Ectodermal cell (in vitro differentiated cells): Measurements from ENCODE around the gene MAGEA9.
"Not testable (repeated sequence)": the region's sequence is repeated elsewhere in the genome, so short reads cannot be mapped to it uniquely, and the experiment has no call there.

Source experiments
- H3K27ac ChIP-seq: 2 replicates; pipeline ENCODE4 v1.7.0; 2013; ENCODE audit warnings: mild to moderate bottlenecking, low read depth, low read length; ENCODE audit not compliant: insufficient read depth, poor library complexity, severe bottlenecking
- H3K27me3 ChIP-seq: 2 replicates; pipeline ENCODE4 v1.7.0; 2013; ENCODE audit warnings: mild to moderate bottlenecking, low read length; ENCODE audit not compliant: insufficient read depth, control insufficient read depth, poor library complexity, severe bottlenecking
- H3K36me3 ChIP-seq: one replicate; pipeline ENCODE4 v1.7.0; 2013; ENCODE audit warnings: low read length; ENCODE audit not compliant: control insufficient read depth, insufficient read depth
- H3K4me1 ChIP-seq: one replicate; pipeline ENCODE4 v1.7.0; 2013; ENCODE audit warnings: low read length; ENCODE audit not compliant: control insufficient read depth, insufficient read depth
- H3K4me3 ChIP-seq: 2 replicates; pipeline ENCODE4 v1.7.0; 2013; ENCODE audit warnings: low read depth, low read length, control low read depth; ENCODE audit not compliant: insufficient read depth
- H3K9me3 ChIP-seq: 2 replicates; pipeline ENCODE4 v1.7.0; 2013; ENCODE audit warnings: mild to moderate bottlenecking, low read length, moderate library complexity; ENCODE audit not compliant: control insufficient read depth
- WGBS, 2 experiments: methylation state at CpG; one replicate each; pipeline ENCODE4 v1.1.7; 2013; ENCODE audit warnings: missing lambda C conversion rate in 2 of 2; 5-methylcytosine and 5-hydroxymethylcytosine counted together

MAGEA9 gene

DNA sequence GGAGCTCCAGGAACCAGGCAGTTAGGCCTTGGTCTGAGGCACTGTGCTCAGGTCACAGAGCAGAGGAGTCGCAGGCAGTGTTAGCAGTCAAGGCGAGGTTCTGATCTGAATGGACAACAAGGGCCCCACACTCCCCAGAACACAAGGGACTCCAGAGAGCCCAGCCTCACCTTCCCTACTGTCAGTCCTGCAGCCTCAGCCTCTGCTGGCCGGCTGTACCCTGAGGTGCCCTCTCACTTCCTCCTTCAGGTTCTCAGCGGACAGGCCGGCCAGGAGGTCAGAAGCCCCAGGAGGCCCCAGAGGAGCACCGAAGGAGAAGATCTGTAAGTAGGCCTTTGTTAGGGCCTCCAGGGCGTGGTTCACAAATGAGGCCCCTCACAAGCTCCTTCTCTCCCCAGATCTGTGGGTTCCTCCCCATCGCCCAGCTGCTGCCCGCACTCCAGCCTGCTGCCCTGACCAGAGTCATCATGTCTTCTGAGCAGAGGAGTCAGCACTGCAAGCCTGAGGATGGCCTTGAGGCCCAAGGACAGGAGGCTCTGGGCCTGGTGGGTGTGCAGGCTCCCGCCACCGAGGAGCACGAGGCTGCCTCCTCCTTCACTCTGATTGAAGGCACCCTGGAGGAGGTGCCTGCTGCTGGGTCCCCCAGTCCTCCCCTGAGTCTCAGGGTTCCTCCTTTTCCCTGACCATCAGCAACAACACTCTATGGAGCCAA lies 26.2 kb downstream of the MAGEA9 start:
- Histone ChIP-seq H3K4me1 (no peaks in the 10 kb centered on the region), H3K27me3 (no peaks in the 10 kb centered on the region), H3K4me3 (no peak overlapping the region), H3K27ac (no peak overlapping the region), H3K9me3 (no peaks in the 10 kb centered on the region), H3K36me3 (no peaks in the 10 kb centered on the region)
- WGBS, 2 experiments, result 91 to 94% methylated on average over 12 of the region's 12 CpGs

GRCh38 chrX:149818652-149819051 lies 36.9 kb downstream of the MAGEA9 start:
- Histone ChIP-seq H3K9me3 (no peaks in the 10 kb centered on the region), H3K4me3 (no peak overlapping the region), H3K27me3 (no peaks in the 10 kb centered on the region), H3K4me1 (no peaks in the 10 kb centered on the region), H3K27ac (no peak overlapping the region), H3K36me3 (no peaks in the 10 kb centered on the region)
- 73 to 80% methylated on average over 1 of the region's 1 CpG for WGBS, 2 experiments

DNA sequence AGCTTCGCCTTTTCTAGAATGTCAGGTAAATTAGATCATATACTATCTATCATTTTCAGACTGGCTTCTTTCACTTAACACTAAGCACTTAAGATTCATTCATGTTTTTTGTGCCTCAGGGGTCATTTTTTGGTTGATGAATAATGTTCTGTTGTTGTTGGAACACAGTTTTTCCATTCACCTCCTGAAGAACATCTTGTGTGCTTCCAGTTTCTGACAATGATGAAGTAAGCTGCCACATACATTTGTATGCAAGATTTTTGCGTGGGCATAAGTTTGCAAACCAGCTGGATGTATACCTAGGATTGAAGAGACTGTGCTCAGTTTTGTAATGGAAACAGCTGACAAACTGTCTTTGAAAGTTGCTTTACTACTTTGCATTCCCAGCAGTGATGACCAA lies 37.6 kb downstream of the MAGEA9 start:
- no peaks in the 10 kb centered on the region for H3K27me3 ChIP-seq
- no peaks in the 10 kb centered on the region for H3K36me3 ChIP-seq
- no peaks in the 10 kb centered on the region for H3K9me3 ChIP-seq
- no peak overlapping the region for H3K27ac ChIP-seq
- WGBS, 2 experiments, result 91 to 94% methylated on average over 2 of the region's 2 CpGs
- no peak overlapping the region for H3K4me3 ChIP-seq
- H3K4me1 ChIP-seq, result no peaks in the 10 kb centered on the region

GRCh38 chrX:149825424-149825823 lies 43.7 kb downstream of the MAGEA9 start:
- Histone ChIP-seq H3K36me3 (no peaks in the 10 kb centered on the region), H3K4me1 (peaks cover 8% of the 10 kb centered on the region), H3K9me3 (no peaks in the 10 kb centered on the region), H3K27ac (no peak overlapping the region), H3K27me3 (no peaks in the 10 kb centered on the region), H3K4me3 (no peak overlapping the region)
- 25 to 40% methylated on average over 3 of the region's 3 CpGs for WGBS, 2 experiments

GRCh38 chrX:149827254-149827653 lies 45.5 kb downstream of the MAGEA9 start:
- WGBS, 2 experiments, result 50 to 75% methylated on average over 1 of the region's 1 CpG
- Histone ChIP-seq H3K27me3 (no peaks in the 10 kb centered on the region), H3K36me3 (no peaks in the 10 kb centered on the region), H3K4me3 (no peak overlapping the region), H3K9me3 (no peaks in the 10 kb centered on the region), H3K4me1 (peaks cover 8% of the 10 kb centered on the region), H3K27ac (no peak overlapping the region)

DNA sequence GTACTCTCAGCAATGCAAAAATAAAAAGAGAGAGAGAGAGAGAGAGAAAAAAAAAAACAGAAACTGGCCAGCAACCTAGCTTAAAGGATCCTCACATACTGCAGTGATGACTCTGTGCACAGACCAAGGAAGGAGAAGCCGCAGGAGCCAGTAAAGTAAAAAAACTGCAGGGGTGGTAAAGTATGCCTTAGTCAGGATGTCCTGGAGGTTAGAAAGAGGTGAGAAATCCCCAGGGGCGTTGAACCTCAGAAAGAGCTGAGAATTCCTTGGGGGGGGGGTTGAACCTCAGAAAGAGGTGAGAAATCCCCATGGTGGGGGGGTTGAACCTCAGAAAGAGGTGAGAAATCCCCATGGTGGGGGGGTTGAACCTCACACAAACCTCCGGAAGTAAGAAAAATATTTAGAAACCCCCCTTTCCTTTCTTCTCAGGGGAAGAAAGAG lies 48.0 kb downstream of the MAGEA9 start:
- Histone ChIP-seq H3K27ac (peak overlapping the region; percentile 88), H3K9me3 (no peaks in the 10 kb centered on the region), H3K4me3 (peak overlapping the region; percentile 4), H3K27me3 (no peaks in the 10 kb centered on the region), H3K36me3 (no peaks in the 10 kb centered on the region), H3K4me1 (peaks cover 8% of the 10 kb centered on the region)
- WGBS, 2 experiments, result 0% methylated on average over 2 of the region's 3 CpGs

GRCh38 chrX:149830192-149830873 lies 48.6 kb downstream of the MAGEA9 start:
- no peaks in the 10 kb centered on the region for H3K9me3 ChIP-seq
- peak overlapping the region; percentile 88 for H3K27ac ChIP-seq
- no peaks in the 10 kb centered on the region for H3K27me3 ChIP-seq
- 0 to 1% methylated on average over 16 of the region's 18 CpGs for WGBS, 2 experiments
- H3K4me3 ChIP-seq, result peak overlapping the region; percentile 4
- H3K36me3 ChIP-seq, result no peaks in the 10 kb centered on the region
- H3K4me1 ChIP-seq, result peaks cover 8% of the 10 kb centered on the region

DNA sequence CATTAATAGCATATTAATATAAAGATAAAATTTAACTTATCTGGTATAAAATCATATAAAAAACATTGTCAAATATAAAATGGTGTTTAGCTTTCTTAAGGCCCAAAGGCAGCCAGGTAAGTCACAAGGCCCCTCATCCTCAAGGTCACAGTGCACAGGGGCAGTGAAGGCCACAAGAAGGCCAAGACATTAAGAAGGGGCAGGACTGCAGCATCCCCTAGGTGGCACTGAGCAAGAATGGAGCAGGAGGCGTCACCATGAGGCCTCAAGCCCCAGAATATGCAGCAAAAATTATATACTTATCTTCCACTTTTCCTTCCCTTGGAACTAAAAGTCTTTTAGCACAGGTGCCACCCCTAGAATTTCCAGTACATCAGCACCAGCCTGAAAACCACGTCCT lies 49.7 kb downstream of the MAGEA9 start:
- 68 to 76% methylated on average over 2 of the region's 2 CpGs for WGBS, 2 experiments
- no peak overlapping the region for H3K4me3 ChIP-seq
- no peak overlapping the region for H3K27ac ChIP-seq
- H3K9me3 ChIP-seq, result no peaks in the 10 kb centered on the region
- no peaks in the 10 kb centered on the region for H3K36me3 ChIP-seq
- peaks cover 8% of the 10 kb centered on the region for H3K4me1 ChIP-seq
- no peaks in the 10 kb centered on the region for H3K27me3 ChIP-seq

- H3K9me3 ChIP-seq, H3K27me3 ChIP-seq, H3K27ac ChIP-seq, H3K4me3 ChIP-seq, H3K4me1 ChIP-seq, H3K36me3 ChIP-seq: not testable (repeated sequence)
- 45 to 50% methylated on average over 3 to 5 of the region's 5 CpGs for WGBS, 2 experiments
Measured at GRCh38 chrX:149836728-149837127, 55.0 kb downstream of the MAGEA9 start.

DNA sequence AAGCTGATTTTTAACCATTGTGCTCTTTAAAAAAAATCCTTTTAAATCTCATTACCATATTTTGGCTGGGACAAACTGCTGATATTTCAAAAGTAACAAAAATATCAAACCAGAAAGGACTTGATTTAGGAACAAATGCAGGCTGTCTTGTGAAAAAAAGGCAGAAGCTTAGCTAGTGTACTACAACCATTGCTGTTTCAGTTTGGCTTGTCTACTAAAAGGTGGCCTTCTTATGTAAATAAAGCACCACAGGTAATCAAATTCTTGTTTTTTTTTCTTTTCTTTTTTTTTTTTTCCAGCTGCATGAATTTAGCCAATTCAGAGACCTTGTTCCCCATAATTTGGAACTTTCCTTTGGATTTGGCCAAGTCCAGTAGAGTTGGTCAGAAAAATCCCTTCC lies 55.4 kb downstream of the MAGEA9 start:
- Histone ChIP-seq H3K27me3 (no peaks in the 10 kb centered on the region), H3K4me1 (no peaks in the 10 kb centered on the region), H3K9me3 (no peaks in the 10 kb centered on the region), H3K36me3 (no peaks in the 10 kb centered on the region), H3K4me3 (no peak overlapping the region), H3K27ac (no peak overlapping the region)
